Lung (tissue), 12 donors: ENCODE data around the gene GALR1. TPM values are rescaled to one million over a fixed set of nuclear protein-coding genes. Genes with fewer than 3 reads are reported as not detected.

Experiments used
- ATAC-seq: fragments of 200-7000 bp; cut with Tn5 transposase; one replicate; pipeline ENCODE4 v1.9.1; 2020; ENCODE audit warnings: moderate number of reproducible peaks; ENCODE audit not compliant: insufficient read depth, low FRiP score
- DNase-seq, 3 donors: peaks; one replicate each; pipeline ENCODE4 v3.0.0-alpha.2; 2013 to 2017
- H3K27ac ChIP-seq, 2 donors: one replicate each; pipeline ENCODE4 v1.5.1; 2013; ENCODE audit warnings: mild to moderate bottlenecking in 2 of 2, moderate library complexity in 2 of 2, control low read depth in 1 of 2, inconsistent platforms in 1 of 2, low read depth in 1 of 2, low read length in 1 of 2
- H3K27me3 ChIP-seq, 3 donors: one replicate each; pipeline ENCODE4 v1.5.1; 2013; ENCODE audit warnings: low read length in 2 of 3; ENCODE audit not compliant: control insufficient read depth in 3 of 3, insufficient read depth in 3 of 3
- H3K36me3 ChIP-seq, 4 donors: one replicate each; pipeline ENCODE4 v1.5.1; 2013; ENCODE audit warnings: low read length in 4 of 4, mild to moderate bottlenecking in 1 of 4, moderate library complexity in 1 of 4; ENCODE audit not compliant: control insufficient read depth in 4 of 4, insufficient read depth in 4 of 4
- H3K4me1 ChIP-seq, 5 donors: one replicate each; pipeline ENCODE4 v1.5.1; 2013; ENCODE audit warnings: low read length in 5 of 5, mild to moderate bottlenecking in 2 of 5, moderate library complexity in 1 of 5; ENCODE audit not compliant: control insufficient read depth in 5 of 5, insufficient read depth in 5 of 5
- H3K4me3 ChIP-seq: one replicate; pipeline ENCODE4 v1.5.1; 2013; ENCODE audit warnings: mild to moderate bottlenecking, control low read depth, moderate library complexity
- H3K9ac ChIP-seq, 2 donors: one replicate each; pipeline ENCODE4 v1.5.1; 2013; ENCODE audit warnings: low read length in 2 of 2, control low read depth in 1 of 2; ENCODE audit not compliant: insufficient read depth in 1 of 2
- H3K9me3 ChIP-seq, 4 donors: one replicate each; pipeline ENCODE4 v1.5.1; 2013; ENCODE audit warnings: low read length in 3 of 4, mild to moderate bottlenecking in 1 of 4, moderate library complexity in 1 of 4; ENCODE audit not compliant: control insufficient read depth in 4 of 4, insufficient read depth in 3 of 4
- WGBS, 2 donors: extraction: QIAGEN DNeasy Blood & Tissue Kit; methylation state at CpG; one replicate each; pipeline ENCODE4 v1.1.7; 2013; 5-methylcytosine and 5-hydroxymethylcytosine counted together
- polyA plus RNA-seq, 2 donors: library from polyadenylated mRNA; stranded (reverse); fragments of 200-250 nt; gene quantifications; one replicate each; pipeline ENCODE4 v1.2.1, GENCODE V29; 2013
- total RNA-seq, 2 donors: library from RNA; depleted of rRNA in 1 of 2; stranded (reverse); fragments of >200 nt in 1 of 2; gene quantifications; one replicate each; pipeline ENCODE4 v1.2.1, GENCODE V29; 2014 to 2021
- TF ChIP-seq, protein P1 (sequence below): IDR thresholded peaks from 2 replicates; pipeline ENCODE4 v1.5.1; 2012; ENCODE audit warnings: mild to moderate bottlenecking; ENCODE audit errors: control extremely low read depth, extremely low read depth
- donor health status: control.
- donor health status: control.
- donor health status: Bipolar disorder and iron deficiency.
- donor health status: healthy.
- donor health status: DM: yes; HTN: yes; CAD: no.

The GALR1 gene
- total and polyA plus RNA-seq, 4 donors = under 0.01 to 0.03 TPM; not detected in 2

DNA sequence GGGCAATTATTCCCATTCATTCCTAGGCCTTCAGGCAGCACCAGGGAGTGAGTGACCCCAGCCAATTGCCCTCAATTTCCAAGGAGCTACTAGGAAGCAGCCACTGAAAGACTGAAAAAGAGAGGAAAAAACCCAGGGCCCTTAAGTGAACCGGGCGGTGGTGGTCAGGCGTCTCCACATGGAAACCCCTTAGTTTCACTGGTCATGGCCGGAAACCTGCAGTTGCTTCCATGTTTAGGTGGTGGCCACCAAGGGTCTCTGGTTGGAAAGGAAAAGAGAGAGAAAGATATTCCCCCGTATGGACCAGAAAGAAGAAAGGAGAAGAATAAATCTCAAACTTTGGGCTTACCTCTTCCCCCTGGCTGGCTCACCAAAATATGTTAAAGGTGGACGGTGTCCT, 64.9 kb downstream of the GALR1 start:
- H3K9ac ChIP-seq = no peak overlapping the region
- TF ChIP-seq, protein P1, sequence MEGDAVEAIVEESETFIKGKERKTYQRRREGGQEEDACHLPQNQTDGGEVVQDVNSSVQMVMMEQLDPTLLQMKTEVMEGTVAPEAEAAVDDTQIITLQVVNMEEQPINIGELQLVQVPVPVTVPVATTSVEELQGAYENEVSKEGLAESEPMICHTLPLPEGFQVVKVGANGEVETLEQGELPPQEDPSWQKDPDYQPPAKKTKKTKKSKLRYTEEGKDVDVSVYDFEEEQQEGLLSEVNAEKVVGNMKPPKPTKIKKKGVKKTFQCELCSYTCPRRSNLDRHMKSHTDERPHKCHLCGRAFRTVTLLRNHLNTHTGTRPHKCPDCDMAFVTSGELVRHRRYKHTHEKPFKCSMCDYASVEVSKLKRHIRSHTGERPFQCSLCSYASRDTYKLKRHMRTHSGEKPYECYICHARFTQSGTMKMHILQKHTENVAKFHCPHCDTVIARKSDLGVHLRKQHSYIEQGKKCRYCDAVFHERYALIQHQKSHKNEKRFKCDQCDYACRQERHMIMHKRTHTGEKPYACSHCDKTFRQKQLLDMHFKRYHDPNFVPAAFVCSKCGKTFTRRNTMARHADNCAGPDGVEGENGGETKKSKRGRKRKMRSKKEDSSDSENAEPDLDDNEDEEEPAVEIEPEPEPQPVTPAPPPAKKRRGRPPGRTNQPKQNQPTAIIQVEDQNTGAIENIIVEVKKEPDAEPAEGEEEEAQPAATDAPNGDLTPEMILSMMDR = no peak
- no peaks in the 10 kb centered on the region for H3K9me3 ChIP-seq
- no peak for ATAC-seq
- 91 to 97% methylated on average over 6 of the region's 6 CpGs for WGBS, 2 donors
- H3K27ac ChIP-seq = no peak overlapping the region
- H3K4me3 ChIP-seq = no peak overlapping the region
- DNase-seq = no peak
- H3K27me3 ChIP-seq = no peaks in the 10 kb centered on the region
- no peaks in the 10 kb centered on the region for H3K4me1 ChIP-seq
- no peaks in the 10 kb centered on the region for H3K36me3 ChIP-seq

DNA sequence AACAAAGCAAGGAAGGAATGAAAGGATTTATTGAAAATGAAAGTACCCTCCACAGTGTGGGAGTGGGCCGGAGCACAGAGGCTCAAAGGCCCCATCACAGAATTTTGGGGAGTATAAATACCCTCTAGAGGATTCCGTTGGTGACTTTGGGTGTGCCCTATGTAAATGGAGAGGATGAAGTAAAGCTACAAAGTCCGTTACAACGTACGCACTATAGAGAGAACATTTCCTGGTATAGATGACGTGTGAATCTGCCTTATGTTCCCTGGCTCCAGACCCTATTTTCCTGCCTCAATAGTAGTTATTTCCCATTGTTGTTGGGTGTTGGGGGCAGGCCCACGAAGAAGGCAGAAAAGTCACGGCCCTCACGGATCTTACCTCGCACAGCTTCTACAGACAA, 65.3 kb downstream of the GALR1 start:
- DNase-seq = no peak
- ATAC-seq = no peak
- TF ChIP-seq, protein P1 = no peak
- Histone ChIP-seq H3K4me3 (no peak overlapping the region), H3K9ac (no peak overlapping the region), H3K4me1 (no peaks in the 10 kb centered on the region), H3K9me3 (no peaks in the 10 kb centered on the region), H3K27me3 (peaks cover 0 to 3% (median 0%) of the 10 kb centered on the region in 3 donors), H3K27ac (no peak overlapping the region), H3K36me3 (no peaks in the 10 kb centered on the region)
- WGBS, 2 donors = 90 to 94% methylated on average over 10 of the region's 10 CpGs

- ATAC-seq (no peak), DNase-seq (no peak)
- TF ChIP-seq, protein P1 = no peak
- Histone ChIP-seq H3K4me3 (no peak overlapping the region), H3K4me1 (no peaks in the 10 kb centered on the region), H3K9ac (no peak overlapping the region), H3K9me3 (no peaks in the 10 kb centered on the region), H3K36me3 (no peaks in the 10 kb centered on the region), H3K27ac (no peak overlapping the region), H3K27me3 (peaks cover 0 to 3% (median 2%) of the 10 kb centered on the region in 3 donors)
- 62 to 74% methylated on average over 3 of the region's 3 CpGs for WGBS, 2 donors
Measured at GRCh38 chr18:77316008-77316407, 66.4 kb downstream of the GALR1 start.

DNA sequence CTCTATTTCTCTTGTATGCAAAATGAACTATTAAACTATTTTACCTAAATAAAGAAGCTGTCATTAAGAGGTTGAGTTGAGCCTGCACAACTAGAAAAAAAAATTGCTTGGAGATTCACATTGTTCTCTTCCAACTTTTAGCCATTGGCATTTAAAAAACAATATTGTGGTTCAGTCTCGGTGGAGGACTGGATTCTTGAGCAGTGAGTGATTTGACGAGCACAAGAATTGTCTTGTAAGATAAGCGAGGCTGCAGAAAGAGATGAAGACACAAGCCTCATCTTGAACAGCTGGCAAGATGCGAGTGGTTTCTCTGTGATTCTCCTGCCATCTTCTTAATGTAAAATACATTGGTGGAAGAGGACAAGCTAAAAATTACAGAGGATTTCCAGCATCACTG, 67.0 kb downstream of the GALR1 start:
- ATAC-seq (no peak), DNase-seq (no peak)
- H3K27ac ChIP-seq = no peak overlapping the region
- no peaks in the 10 kb centered on the region for H3K9me3 ChIP-seq
- whole genome bisulfite sequencing, 2 donors = 87% methylated on average over 4 of the region's 4 CpGs
- H3K27me3 ChIP-seq = peaks cover 0 to 4% (median 2%) of the 10 kb centered on the region in 3 donors
- no peaks in the 10 kb centered on the region for H3K4me1 ChIP-seq
- H3K36me3 ChIP-seq = no peaks in the 10 kb centered on the region
- H3K4me3 ChIP-seq = no peak overlapping the region
- TF ChIP-seq, protein P1 = no peak
- H3K9ac ChIP-seq = no peak overlapping the region
